Measurements from ENCODE around the gene LYZL1. TPM values are rescaled to one million over a fixed set of nuclear protein-coding genes. Genes with fewer than 3 reads are reported as not detected.

The LYZL1 gene
- polyA plus RNA-seq, 1 of the 3 experiments (the other 2 are of a cell fraction): not detected

GRCh38 chr10:29324220-29324841, 35.5 kb downstream of the LYZL1 start:
- Histone ChIP-seq H3K79me2 (ENCODE audit: insufficient read depth) (no peaks in the 10 kb centered on the region), H3K9ac (no peak overlapping the region), H2AFZ (ENCODE audit: low read depth) (no peak overlapping the region), H3K9me3 (no peaks in the 10 kb centered on the region), H3F3A (replicated peaks; ENCODE audit: insufficient read depth) (no peaks in the 10 kb centered on the region), H3K4me3 (ENCODE audit: low read depth in 2 of 2, low read length in 1 of 2) (no peak overlapping the region), H3K27me3 (ENCODE audit: insufficient read depth) (peaks cover 44% of the 10 kb centered on the region; the same call in 1 of the 2 replicates), H3K9me2 (no peaks in the 10 kb centered on the region), H3K36me3 (replicated peaks in 1 of 2; ENCODE audit: control insufficient read depth in 1 of 2, insufficient read depth in 2 of 2, low read length in 1 of 2) (no peaks in the 10 kb centered on the region), H3K27ac (ENCODE audit: low read depth in 2 of 2, low read length in 1 of 2) (no peak overlapping the region), H3K4me2 (no peak overlapping the region), H3K4me1 (ENCODE audit: control insufficient read depth in 1 of 2, insufficient read depth in 2 of 2, low read depth in 1 of 2, low read length in 1 of 2) (peaks cover 0 to 14% of the 10 kb centered on the region in 2 experiments; a peak in 1 of 4 replicates), H4K20me1 (ENCODE audit: insufficient read depth) (no peaks in the 10 kb centered on the region)
- 90% methylated on average over 11 of the region's 11 CpGs for WGBS (ENCODE audit: low lambda C conversion rate)
- CTCF ChIA-PET: interaction anchor here (0.7 to 2.6 kb wide), 4 partner anchors 20 to 660 kb away, joined by 3 to 7 read pairs (median 3); no protein-coding TSS in a partner anchor
- POLR2A ChIA-PET: no interaction called here
- TF ChIP-seq SIN3A (IDR thresholded peaks at IDR 0.05; ENCODE audit: borderline replicate concordance, low read depth, low read length) (no peak), EZH2phosphoT487 (IDR thresholded peaks at IDR 0.05; ENCODE audit: borderline replicate concordance, low read depth) (no peak), ELF1 (IDR thresholded peaks at IDR 0.05) (no peak), RXRA (IDR thresholded peaks at IDR 0.05; ENCODE audit: borderline replicate concordance, low read depth) (no peak), TEAD4 (IDR thresholded peaks at IDR 0.05; ENCODE audit: borderline replicate concordance, insufficient read depth) (no peak), PBX3 (IDR thresholded peaks at IDR 0.05) (no peak), MEF2A (IDR thresholded peaks at IDR 0.05; ENCODE audit: borderline replicate concordance, low read depth) (no peak), NRF1 (IDR thresholded peaks at IDR 0.05; ENCODE audit: low read depth, low read length) (no peak), JUND (IDR thresholded peaks at IDR 0.05) (no peak), GATA2 (CRISPR knock-in tag; IDR thresholded peaks at IDR 0.05) (no peak), CTCF (IDR thresholded peaks at IDR 0.05) (no peak), USF2 (IDR thresholded peaks at IDR 0.05; ENCODE audit: borderline replicate concordance, low read depth, low read length) (no peak), MXI1 (IDR thresholded peaks at IDR 0.05; ENCODE audit: low read depth, low read length) (no peak), POLR2AphosphoS5 (IDR thresholded peaks at IDR 0.05; ENCODE audit: low read depth, low read length) (no peak), FOXM1 (IDR thresholded peaks at IDR 0.05; ENCODE audit: low read depth) (no peak), FOXJ3 (CRISPR knock-in tag; IDR thresholded peaks at IDR 0.05) (no peak), YY1 (IDR thresholded peaks at IDR 0.05; ENCODE audit: low read depth) (no peak), RCOR1 (IDR thresholded peaks at IDR 0.05; ENCODE audit: low read length) (no peak)
- TF ChIP-seq, protein P1, sequence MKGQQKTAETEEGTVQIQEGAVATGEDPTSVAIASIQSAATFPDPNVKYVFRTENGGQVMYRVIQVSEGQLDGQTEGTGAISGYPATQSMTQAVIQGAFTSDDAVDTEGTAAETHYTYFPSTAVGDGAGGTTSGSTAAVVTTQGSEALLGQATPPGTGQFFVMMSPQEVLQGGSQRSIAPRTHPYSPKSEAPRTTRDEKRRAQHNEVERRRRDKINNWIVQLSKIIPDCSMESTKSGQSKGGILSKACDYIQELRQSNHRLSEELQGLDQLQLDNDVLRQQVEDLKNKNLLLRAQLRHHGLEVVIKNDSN (IDR thresholded peaks at IDR 0.05; ENCODE audit: borderline replicate concordance, low read depth): no peak
- no peak for DNase-seq

Measured in SK-N-SH (cell line).